Dermis blood vessel endothelial cell (primary cell): ENCODE data around the gene PPFIBP1. TPM values are rescaled to one million over a fixed set of nuclear protein-coding genes. Genes with fewer than 3 reads are reported as not detected.
"Not testable (repeated sequence)": the region's sequence is repeated elsewhere in the genome, so short reads cannot be mapped to it uniquely, and the experiment has no call there.

Experiments
- DNase-seq: peaks from one replicate; pipeline ENCODE4 v3.0.0; 2010
- total RNA-seq: library from RNA; depleted of rRNA; stranded (reverse); fragments of >200 nt; gene quantifications from 2 replicates; pipeline ENCODE4 v1.2.3, GENCODE V29; 2014

PPFIBP1 gene
- total RNA-seq, 1 donor from 2014 or later, result 354 TPM

DNA sequence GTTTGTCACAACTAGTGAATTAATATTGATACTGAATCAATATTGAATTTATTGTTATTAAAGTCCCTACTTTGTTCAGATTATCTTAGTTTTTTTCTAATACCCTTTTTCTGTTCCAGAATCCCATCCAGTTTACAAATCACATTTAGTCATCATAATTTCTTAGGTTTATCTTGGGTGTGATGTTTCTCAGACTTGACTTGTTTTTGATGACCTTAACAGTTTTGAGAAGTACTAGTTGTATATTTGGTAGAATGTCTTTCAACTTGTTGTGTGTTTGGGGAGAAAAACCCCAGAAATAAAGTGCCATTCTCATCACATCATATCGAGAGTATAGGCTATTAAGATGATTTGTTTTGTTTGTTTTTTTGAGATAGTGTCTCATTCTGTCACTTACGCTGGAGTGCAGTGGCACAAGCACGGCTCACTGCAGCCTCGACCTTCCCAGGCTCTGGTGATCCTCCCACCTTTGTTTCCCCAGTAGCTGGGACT is 206.1 kb downstream of the PPFIBP1 start:
- no peak for DNase-seq

DNA sequence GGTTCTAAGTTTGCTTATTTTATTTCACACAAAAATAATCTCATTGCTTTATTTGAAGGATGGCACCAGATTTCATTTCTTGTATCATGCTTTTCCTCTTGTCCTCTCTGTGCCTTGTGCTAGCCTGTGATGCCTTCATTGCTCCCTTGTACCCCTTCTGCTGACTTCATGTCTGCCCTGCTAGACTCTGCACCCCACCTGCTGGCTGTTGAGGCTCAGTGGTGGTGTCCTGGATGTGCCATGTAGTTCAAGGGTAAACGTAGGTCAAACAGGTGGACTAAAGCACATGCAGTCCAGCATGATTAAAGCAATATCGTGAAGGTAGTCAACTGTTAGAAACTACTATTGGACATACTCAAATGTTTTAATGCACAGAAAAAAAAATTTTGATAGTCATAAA is 208.3 kb downstream of the PPFIBP1 start:
- peak; percentile 47 for DNase-seq

DNA sequence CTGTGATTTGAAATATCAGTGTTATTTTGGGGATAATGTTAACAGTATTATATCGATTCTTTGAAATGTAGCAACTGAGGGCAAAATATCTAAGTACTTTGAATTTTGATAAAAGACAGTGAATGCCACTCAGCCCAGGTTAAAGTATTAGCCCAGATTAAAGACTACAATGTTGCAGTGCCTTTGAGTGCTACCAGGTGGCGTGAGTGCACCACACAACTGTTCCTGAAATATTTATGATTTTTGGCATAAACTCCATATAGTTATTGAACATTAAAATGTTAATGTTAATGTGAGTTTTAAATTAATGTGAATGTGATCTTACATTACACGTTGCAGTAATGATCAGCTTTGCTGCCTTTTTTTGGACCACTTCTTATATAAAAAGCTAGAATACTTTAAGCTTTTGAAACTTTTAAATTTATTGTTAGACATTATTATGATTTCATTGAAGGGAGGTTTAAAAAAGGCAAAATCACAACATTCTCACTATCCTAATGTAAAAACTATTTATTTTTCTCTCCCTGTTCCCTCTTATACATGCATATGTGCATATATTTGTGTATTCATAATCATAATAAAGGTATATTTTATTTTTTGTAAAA is 209.1 kb downstream of the PPFIBP1 start:
- DNase-seq, result peak; percentile 72

GRCh38 chr12:27733791-27734190 is 209.8 kb downstream of the PPFIBP1 start:
- DNase-seq, result no peak

DNA sequence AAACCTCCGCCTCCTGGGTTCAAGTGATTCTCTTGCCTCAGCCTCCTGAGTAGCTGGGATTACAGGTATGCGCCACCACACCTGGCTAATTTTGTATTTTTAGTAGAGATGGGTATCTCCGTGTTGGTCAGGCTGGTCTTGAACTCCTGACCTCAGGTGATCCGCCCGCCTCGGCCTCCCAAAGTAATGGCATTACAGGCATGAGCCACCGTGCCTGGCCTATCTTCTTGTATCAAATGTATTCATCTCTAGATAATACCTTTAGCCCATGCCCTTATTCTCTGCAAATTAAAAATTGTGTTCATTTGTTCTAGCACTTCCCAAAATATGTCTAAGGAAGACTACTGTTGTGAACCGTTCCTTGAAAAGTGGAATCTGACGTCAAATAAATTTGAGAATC is 210.3 kb downstream of the PPFIBP1 start:
- DNase-seq, result not testable (repeated sequence)

DNA sequence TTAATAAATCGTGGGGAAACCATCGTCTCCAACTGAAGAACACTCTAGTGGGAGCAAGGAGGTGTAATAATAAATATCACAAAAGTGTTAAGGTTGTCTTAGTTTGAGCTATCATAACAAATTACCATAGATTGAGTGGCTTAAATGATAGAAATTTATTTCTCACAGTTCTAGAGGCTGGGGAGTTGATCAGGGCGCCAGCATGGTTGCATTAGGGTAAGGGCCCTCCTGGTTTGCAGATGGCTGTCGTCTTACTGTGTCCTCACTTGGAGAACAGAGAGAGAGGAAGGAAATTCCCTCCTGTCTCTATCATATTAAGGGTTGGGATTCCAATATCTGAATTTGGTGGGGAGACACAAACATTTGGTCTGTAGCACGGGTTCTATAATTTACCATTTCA is 219.6 kb downstream of the PPFIBP1 start:
- no peak for DNase-seq

Other genes starting within 250 kb of the PPFIBP1 start
- gene BMAL2, start 191.4 kb upstream of the PPFIBP1 start, total RNA-seq, result 43.6 and 55.0 TPM in 2 replicates
- gene SMCO2, start 77.5 kb upstream of the PPFIBP1 start, total RNA-seq, result 0.23 and 0.34 TPM in 2 replicates
- 7.0 and 10.9 TPM in 2 replicates for gene REP15, start 172.2 kb downstream of the PPFIBP1 start, total RNA-seq
- 46.3 and 48.5 TPM in 2 replicates for gene MRPS35, start 186.6 kb downstream of the PPFIBP1 start, total RNA-seq